Spleen (tissue), 11 donors: ENCODE measurements around the gene ZNF804B. TPM values are rescaled to one million over a fixed set of nuclear protein-coding genes. Genes with fewer than 3 reads are reported as not detected.

ENCODE experiments used
- DNase-seq: peaks from one replicate; pipeline ENCODE4 v3.0.0-alpha.2; 2020
- H3K27ac ChIP-seq, 8 donors: fragments of 200-600 bp; sonication (generic) in 7 of 8; 1 replicate in 4 of 8; 2 replicates in 4 of 8; pipeline versions ENCODE4 v1.5.0 to v1.8.0; 2016 to 2021; ENCODE audit warnings: inconsistent platforms in 4 of 8, mild to moderate bottlenecking in 4 of 8, moderate library complexity in 1 of 8
- H3K27me3 ChIP-seq, 7 donors: fragments of 200-600 bp; sonication (generic) in 6 of 7; replicated peaks in 1 of 7; 1 replicate in 4 of 7; 2 replicates in 3 of 7; pipeline versions ENCODE4 v1.5.0 to v1.8.0; 2016 to 2021; ENCODE audit warnings: inconsistent platforms in 3 of 7, mild to moderate bottlenecking in 1 of 7
- H3K36me3 ChIP-seq, 6 donors: fragments of 200-600 bp; sonication (generic) in 5 of 6; 1 replicate in 4 of 6; 2 replicates in 2 of 6; pipeline versions ENCODE4 v1.5.0 to v1.8.0; 2016 to 2021; ENCODE audit warnings: inconsistent platforms in 2 of 6
- H3K4me1 ChIP-seq, 6 donors: fragments of 200-600 bp; sonication (generic) in 5 of 6; 1 replicate in 3 of 6; 2 replicates in 3 of 6; pipeline versions ENCODE4 v1.5.0 to v1.8.0; 2016 to 2021; ENCODE audit warnings: inconsistent platforms in 3 of 6
- H3K4me3 ChIP-seq, 8 donors: fragments of 200-600 bp; sonication (generic) in 7 of 8; 1 replicate in 4 of 8; 2 replicates in 4 of 8; pipeline versions ENCODE4 v1.5.0 to v1.8.0; 2016 to 2021; ENCODE audit warnings: inconsistent platforms in 4 of 8, mild to moderate bottlenecking in 4 of 8, moderate library complexity in 2 of 8
- H3K9me3 ChIP-seq, 8 donors: fragments of 200-600 bp; sonication (generic) in 7 of 8; 1 replicate in 4 of 8; 2 replicates in 4 of 8; pipeline versions ENCODE4 v1.5.0 to v1.8.0; 2016 to 2021; ENCODE audit warnings: inconsistent platforms in 4 of 8
- CTCF ChIP-seq, 11 experiments: fragments of 200-600 bp in 7 of 11; fragments of 450-650 bp in 4 of 11; sonication (generic) in 4 of 11; IDR thresholded peaks in 8 of 11; conservative IDR thresholded peaks in 3 of 11; 1 replicate in 7 of 11; 2 replicates in 4 of 11; pipeline versions ENCODE4 v1.4.0 to v1.8.0; 2016 to 2021; ENCODE audit warnings: antibody characterized with exemption in 11 of 11, inconsistent platforms in 4 of 11, mild to moderate bottlenecking in 1 of 11
- POLR2A ChIP-seq, 3 donors: fragments of 450-650 bp; IDR thresholded peaks; one replicate each; pipeline ENCODE4 v1.5.1; 2017; ENCODE audit warnings: antibody characterized with exemption in 3 of 3, mild to moderate bottlenecking in 1 of 3
- POLR2AphosphoS5 ChIP-seq, 3 donors: sonication (generic); formaldehyde crosslinking; IDR thresholded peaks; one replicate each; pipeline ENCODE4 v1.5.1; 2017; ENCODE audit warnings: antibody characterized with exemption in 3 of 3
- WGBS, 5 donors: extraction: QIAGEN DNeasy Blood & Tissue Kit in 3 of 5; methylation state at CpG; one replicate each; pipeline versions ENCODE4 v1.1.5 to v1.1.7; 2013 to 2018; 5-methylcytosine and 5-hydroxymethylcytosine counted together
- intact Hi-C: fragments of 100-400 bp; cut with DNase I; formaldehyde crosslinking; loops from one replicate; pipeline ENCODE4 v1.15.0; 2023; ENCODE audit warnings: low total_unique reads
- polyA plus RNA-seq, 3 donors: library from polyadenylated mRNA; stranded (reverse); fragments of 200-250 nt; gene quantifications; one replicate each; pipeline ENCODE4 v1.2.1, GENCODE V29; 2013
- total RNA-seq, 7 donors: library from RNA; depleted of rRNA in 3 of 7; stranded (reverse); fragments of >200 nt in 3 of 7; fragmentation: NEBNext Ultra II Directional in 4 of 7; extraction: Animal tissue kit (Norgen Biotek cat#: 25700) in 4 of 7; gene quantifications; one replicate each; pipeline versions ENCODE4 v1.1.0 to v1.2.1, GENCODE V29; 2016 to 2021
- donor health status: healthy with polysubstance abuse.
- donor health status: DM: no; HTN: no; CAD: no; lungs with moderate emphysema.
- donor health status: DM: no; HTN: no; CAD: no.
- donor health status: Bipolar disorder and iron deficiency.
- donor health status: healthy.
- donor health status: DM: no; HTN: no; CAD: no.
- donor health status: DM: yes; HTN: yes; CAD: no.

The ZNF804B gene
- total and polyA plus RNA-seq, 10 donors, result not detected

GRCh38 chr7:88789480-88790064 lies 30.1 kb downstream of the ZNF804B start:
- Histone ChIP-seq H3K27ac (no peak overlapping the region), H3K36me3 (no peaks in the 10 kb centered on the region), H3K27me3 (no peaks in the 10 kb centered on the region), H3K9me3 (no peaks in the 10 kb centered on the region), H3K4me1 (no peaks in the 10 kb centered on the region), H3K4me3 (no peak overlapping the region)
- intact Hi-C loops, result loop anchor here (5.0 kb wide), 1 partner anchor 1638 kb away; no protein-coding TSS in a partner anchor
- no peak for DNase-seq
- WGBS, 5 donors, result 56 to 75% (median 62%) methylated on average over 2 of the region's 2 CpGs
- TF ChIP-seq POLR2A (IDR thresholded peaks at IDR 0.05) (no peak), CTCF (IDR thresholded peaks at IDR 0.05 in 8 of 11, conservative IDR thresholded peaks at IDR 0.05 in 3 of 11) (peak in 7 of 11 experiments; percentile 12 to 53 (median 35))

- intact Hi-C loops, result no loop called here
Measured at GRCh38 chr7:88791891-88792290, 32.4 kb downstream of the ZNF804B start.

GRCh38 chr7:88792361-88792760 lies 32.9 kb downstream of the ZNF804B start:
- no peak for DNase-seq

More at GRCh38 chr7:88791891-88792290, 32.4 kb downstream of the ZNF804B start:
- Histone ChIP-seq H3K27ac (no peak overlapping the region), H3K4me1 (no peaks in the 10 kb centered on the region), H3K27me3 (no peaks in the 10 kb centered on the region), H3K4me3 (no peak overlapping the region), H3K9me3 (no peaks in the 10 kb centered on the region), H3K36me3 (no peaks in the 10 kb centered on the region)
- no peak for DNase-seq
- 62 to 87% (median 84%) methylated on average over 4 of the region's 4 CpGs for WGBS, 5 donors
- TF ChIP-seq POLR2AphosphoS5 (IDR thresholded peaks at IDR 0.05) (no peak), POLR2A (IDR thresholded peaks at IDR 0.05) (no peak), CTCF (IDR thresholded peaks at IDR 0.05 in 8 of 11, conservative IDR thresholded peaks at IDR 0.05 in 3 of 11) (no peak)

GRCh38 chr7:88795553-88795952 lies 36.1 kb downstream of the ZNF804B start, which contains the start of gene TEX47:
TSS of gene TEX47 (minus strand) at chr7:88795737. CDS start at chr7:88794942, 795 bp downstream.
- DNase-seq, result no peak
- intact Hi-C loops, result no loop called here
- Histone ChIP-seq H3K4me1 (no peaks in the 10 kb centered on the region), H3K4me3 (no peak within 1 kb of the TSS), H3K27ac (no peak within 1 kb of the TSS), H3K27me3 (no peaks in the 10 kb centered on the region), H3K36me3 (no peaks in the 10 kb centered on the region), H3K9me3 (no peaks in the 10 kb centered on the region)
- no peak for TF ChIP-seq POLR2AphosphoS5 (IDR thresholded peaks at IDR 0.05)
- no peak for TF ChIP-seq POLR2A (IDR thresholded peaks at IDR 0.05)
- no peak for TF ChIP-seq CTCF (IDR thresholded peaks at IDR 0.05 in 8 of 11, conservative IDR thresholded peaks at IDR 0.05 in 3 of 11)
- 67 to 77% (median 72%) methylated on average over 7 of the region's 7 CpGs for WGBS, 5 donors

More at GRCh38 chr7:88792361-88792760, 32.9 kb downstream of the ZNF804B start:
- 58 to 76% (median 69%) methylated on average over 3 of the region's 3 CpGs for WGBS, 5 donors
- Histone ChIP-seq H3K36me3 (no peaks in the 10 kb centered on the region), H3K4me3 (no peak overlapping the region), H3K4me1 (no peaks in the 10 kb centered on the region), H3K27ac (no peak overlapping the region), H3K27me3 (no peaks in the 10 kb centered on the region), H3K9me3 (no peaks in the 10 kb centered on the region)
- intact Hi-C loops, result no loop called here
- no peak for TF ChIP-seq CTCF (IDR thresholded peaks at IDR 0.05 in 8 of 11, conservative IDR thresholded peaks at IDR 0.05 in 3 of 11)
- TF ChIP-seq POLR2A (IDR thresholded peaks at IDR 0.05), result no peak
- no peak for TF ChIP-seq POLR2AphosphoS5 (IDR thresholded peaks at IDR 0.05)
